Left ventricle myocardium inferior (tissue), 1 donor: ENCODE results near the gene GOPC. TPM values are rescaled to one million over a fixed set of nuclear protein-coding genes. Genes with fewer than 3 reads are reported as not detected.

ENCODE experiments used
- DNase-seq: peaks from one replicate; pipeline ENCODE4 v3.0.0-alpha.2; 2020
- H3K27ac ChIP-seq: fragments of 200-600 bp; replicated peaks from 2 replicates; pipeline ENCODE4 v1.8.0; 2021
- H3K27me3 ChIP-seq: fragments of 200-600 bp; 2 replicates; pipeline ENCODE4 v1.8.0; 2021; ENCODE audit warnings: low read depth
- H3K36me3 ChIP-seq: fragments of 200-600 bp; 2 replicates; pipeline ENCODE4 v1.8.0; 2021
- H3K4me1 ChIP-seq: fragments of 200-600 bp; 2 replicates; pipeline ENCODE4 v1.8.0; 2021
- H3K4me3 ChIP-seq: fragments of 200-600 bp; 2 replicates; pipeline ENCODE4 v1.8.0; 2021; ENCODE audit warnings: mild to moderate bottlenecking, moderate library complexity
- H3K9me3 ChIP-seq: fragments of 200-600 bp; replicated peaks from 2 replicates; pipeline ENCODE4 v1.8.0; 2021
- CTCF ChIP-seq: fragments of 200-600 bp; IDR thresholded peaks from 2 replicates; pipeline ENCODE4 v1.8.0; 2021; ENCODE audit warnings: antibody characterized with exemption, mild to moderate bottlenecking, borderline replicate concordance
- intact Hi-C: fragments of 100-400 bp; cut with micrococcal nuclease; formaldehyde crosslinking; loops from one replicate; pipeline ENCODE4 v1.11.0; 2022
- total RNA-seq: library from RNA; stranded (reverse); fragmentation: NEBNext Ultra II Directional; extraction: Animal tissue kit (Norgen Biotek cat#: 25700); gene quantifications from one replicate; pipeline ENCODE4 v1.2.1, GENCODE V29; 2021
- donor health status: DM: no; HTN: yes; CAD: no; lungs with severe emphysema.

GOPC gene
- total RNA-seq, 1 donor from 2014 or later: 22.7 TPM

DNA sequence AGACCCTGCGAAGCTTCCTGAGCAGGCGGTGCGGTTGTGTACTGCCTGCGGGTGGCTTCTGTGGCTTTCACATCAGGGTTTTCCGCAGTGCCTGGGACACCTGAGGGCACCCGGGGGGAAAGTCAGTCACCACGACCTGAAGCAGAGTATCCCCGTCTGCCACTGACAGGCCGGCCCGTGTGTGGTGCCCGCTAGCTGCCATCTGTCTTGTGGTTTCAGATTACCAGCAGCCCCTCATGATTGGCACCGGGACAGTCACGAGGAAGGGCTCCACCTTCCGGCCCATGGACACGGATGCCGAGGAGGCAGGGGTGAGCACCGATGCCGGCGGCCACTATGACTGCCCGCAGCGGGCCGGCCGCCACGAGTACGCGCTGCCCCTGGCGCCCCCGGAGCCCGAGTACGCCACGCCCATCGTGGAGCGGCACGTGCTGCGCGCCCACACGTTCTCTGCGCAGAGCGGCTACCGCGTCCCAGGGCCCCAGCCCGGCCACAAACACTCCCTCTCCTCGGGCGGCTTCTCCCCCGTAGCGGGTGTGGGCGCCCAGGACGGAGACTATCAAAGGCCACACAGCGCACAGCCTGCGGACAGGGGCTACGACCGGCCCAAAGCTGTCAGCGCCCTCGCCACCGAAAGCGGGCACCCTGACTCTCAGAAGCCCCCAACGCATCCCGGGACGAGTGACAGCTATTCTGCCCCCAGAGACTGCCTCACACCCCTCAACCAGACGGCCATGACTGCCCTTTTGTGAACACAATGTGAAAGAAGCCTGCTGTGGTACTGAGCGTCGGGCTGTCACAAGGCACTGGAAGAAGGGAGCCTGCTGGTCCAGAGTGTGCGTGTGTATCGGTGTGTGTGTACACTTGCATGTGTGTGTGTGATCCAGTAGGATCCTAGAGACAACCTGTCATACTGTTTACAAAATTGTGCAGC lies 54.4 kb downstream of the GOPC start:
- no peaks in the 10 kb centered on the region for H3K27me3 ChIP-seq
- H3K4me3 ChIP-seq: peak overlapping the region; percentile 67
- no peaks in the 10 kb centered on the region for H3K9me3 ChIP-seq
- intact Hi-C loops: no loop called here
- H3K27ac ChIP-seq: peak overlapping the region; percentile 72
- H3K36me3 ChIP-seq: peaks cover 15% of the 10 kb centered on the region
- peak; percentile 31 for TF ChIP-seq CTCF
- H3K4me1 ChIP-seq: peaks cover 19% of the 10 kb centered on the region
- DNase-seq: peak; percentile 65

- no peak overlapping the region for H3K27ac ChIP-seq
- no peaks in the 10 kb centered on the region for H3K27me3 ChIP-seq
- DNase-seq: no peak
- TF ChIP-seq CTCF: no peak
- H3K4me1 ChIP-seq: peaks cover 19% of the 10 kb centered on the region
- peaks cover 17% of the 10 kb centered on the region for H3K36me3 ChIP-seq
- H3K9me3 ChIP-seq: no peaks in the 10 kb centered on the region
- H3K4me3 ChIP-seq: no peak overlapping the region
- intact Hi-C loops: no loop called here
Measured at GRCh38 chr6:117546674-117547073, 55.6 kb downstream of the GOPC start.

GRCh38 chr6:117545161-117545595 lies 57.1 kb downstream of the GOPC start:
- Histone ChIP-seq H3K27me3 (no peaks in the 10 kb centered on the region), H3K27ac (no peak overlapping the region), H3K9me3 (no peaks in the 10 kb centered on the region), H3K36me3 (peaks cover 31% of the 10 kb centered on the region), H3K4me3 (no peak overlapping the region), H3K4me1 (peaks cover 19% of the 10 kb centered on the region)
- DNase-seq: no peak
- TF ChIP-seq CTCF: no peak
- intact Hi-C loops: no loop called here

GRCh38 chr6:117544716-117545115 lies 57.6 kb downstream of the GOPC start:
- no peak overlapping the region for H3K27ac ChIP-seq
- peaks cover 35% of the 10 kb centered on the region for H3K36me3 ChIP-seq
- intact Hi-C loops: no loop called here

DNA sequence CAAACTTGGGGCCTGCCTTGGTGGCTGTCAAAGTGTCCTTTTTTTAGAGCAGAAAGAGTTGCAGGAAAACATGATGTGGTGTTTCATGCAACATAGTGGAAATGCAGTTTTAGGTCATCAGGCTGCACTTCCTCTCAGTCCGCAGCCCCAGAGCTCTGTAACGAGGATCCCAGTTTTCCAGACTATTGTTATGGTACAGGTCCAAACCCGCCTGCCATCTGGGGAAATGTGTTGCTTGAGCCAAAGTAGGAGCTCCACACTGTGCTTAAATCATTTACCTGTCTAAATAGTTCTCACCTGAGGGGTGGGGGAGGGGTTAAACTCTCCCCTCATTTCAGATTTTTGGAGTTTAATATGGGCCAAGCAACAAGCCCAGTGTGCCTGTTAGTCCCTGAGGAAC lies 59.8 kb downstream of the GOPC start:
- no peaks in the 10 kb centered on the region for H3K9me3 ChIP-seq
- DNase-seq: no peak
- H3K27ac ChIP-seq: no peak overlapping the region
- H3K27me3 ChIP-seq: no peaks in the 10 kb centered on the region
- intact Hi-C loops: no loop called here
- no peak overlapping the region for H3K4me3 ChIP-seq
- no peak for TF ChIP-seq CTCF
- H3K36me3 ChIP-seq: peaks cover 50% of the 10 kb centered on the region
- H3K4me1 ChIP-seq: peaks cover under 1% of the 10 kb centered on the region

More at GRCh38 chr6:117544716-117545115, 57.6 kb downstream of the GOPC start:
- no peak for TF ChIP-seq CTCF
- H3K4me3 ChIP-seq: no peak overlapping the region
- peaks cover 19% of the 10 kb centered on the region for H3K4me1 ChIP-seq
- no peaks in the 10 kb centered on the region for H3K27me3 ChIP-seq
- H3K9me3 ChIP-seq: no peaks in the 10 kb centered on the region
- DNase-seq: no peak
